ENCODE measurements around the gene PRR30. TPM values are rescaled to one million over a fixed set of nuclear protein-coding genes. Genes with fewer than 3 reads are reported as not detected.

The PRR30 gene
- polyA plus RNA-seq, 4 donors = not detected

DNA sequence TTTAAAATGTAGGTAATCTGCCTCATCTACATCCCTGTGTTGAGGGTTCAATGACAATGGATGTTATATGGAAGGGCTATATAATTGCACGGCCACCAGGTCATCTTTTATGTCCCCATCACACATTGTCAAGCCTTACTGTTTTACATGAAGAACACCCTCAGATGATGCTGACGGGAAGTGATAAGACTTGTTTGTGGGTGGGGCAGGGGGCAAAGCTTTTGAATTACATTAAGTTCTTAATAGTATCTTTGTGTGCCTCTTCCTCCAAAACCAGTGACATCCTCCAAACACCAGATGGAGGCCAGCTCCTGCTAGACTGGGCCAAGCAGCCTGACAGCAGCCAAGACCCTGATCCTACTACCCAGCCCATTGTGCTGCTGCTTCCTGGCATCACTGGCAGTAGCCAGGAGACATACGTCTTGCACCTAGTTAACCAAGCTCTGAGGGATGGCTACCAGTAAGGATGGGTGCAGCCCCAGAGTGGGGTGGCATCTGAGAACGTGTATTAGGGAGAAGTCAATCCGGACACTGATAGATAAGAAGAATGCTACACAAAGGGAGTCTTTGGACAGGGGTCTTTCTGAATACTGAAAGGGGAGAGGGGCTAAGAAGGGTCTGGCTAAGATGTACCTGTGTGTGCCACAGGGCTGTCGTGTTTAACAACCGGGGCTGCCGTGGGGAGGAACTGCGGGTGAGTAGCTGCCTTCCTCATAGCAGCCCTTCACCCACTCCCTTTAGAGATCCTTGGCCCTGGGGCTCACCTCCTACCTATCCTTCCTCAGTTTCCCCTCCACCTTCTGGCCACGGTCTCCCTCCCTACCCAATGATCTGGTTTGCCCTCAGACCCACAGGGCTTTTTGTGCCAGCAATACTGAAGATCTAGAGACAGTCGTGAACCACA is 10.3 kb downstream of the PRR30 start:
- H3K27me3 ChIP-seq (ENCODE audit: control insufficient read depth in 3 of 3, insufficient read depth in 3 of 3, low read length in 3 of 3) = peaks cover 0 to under 1% (median 0%) of the 10 kb centered on the region in 3 donors
- WGBS, 3 donors = 71 to 80% (median 76%) methylated on average over 11 of the region's 11 CpGs
- no peak for FAIRE-seq

DNA sequence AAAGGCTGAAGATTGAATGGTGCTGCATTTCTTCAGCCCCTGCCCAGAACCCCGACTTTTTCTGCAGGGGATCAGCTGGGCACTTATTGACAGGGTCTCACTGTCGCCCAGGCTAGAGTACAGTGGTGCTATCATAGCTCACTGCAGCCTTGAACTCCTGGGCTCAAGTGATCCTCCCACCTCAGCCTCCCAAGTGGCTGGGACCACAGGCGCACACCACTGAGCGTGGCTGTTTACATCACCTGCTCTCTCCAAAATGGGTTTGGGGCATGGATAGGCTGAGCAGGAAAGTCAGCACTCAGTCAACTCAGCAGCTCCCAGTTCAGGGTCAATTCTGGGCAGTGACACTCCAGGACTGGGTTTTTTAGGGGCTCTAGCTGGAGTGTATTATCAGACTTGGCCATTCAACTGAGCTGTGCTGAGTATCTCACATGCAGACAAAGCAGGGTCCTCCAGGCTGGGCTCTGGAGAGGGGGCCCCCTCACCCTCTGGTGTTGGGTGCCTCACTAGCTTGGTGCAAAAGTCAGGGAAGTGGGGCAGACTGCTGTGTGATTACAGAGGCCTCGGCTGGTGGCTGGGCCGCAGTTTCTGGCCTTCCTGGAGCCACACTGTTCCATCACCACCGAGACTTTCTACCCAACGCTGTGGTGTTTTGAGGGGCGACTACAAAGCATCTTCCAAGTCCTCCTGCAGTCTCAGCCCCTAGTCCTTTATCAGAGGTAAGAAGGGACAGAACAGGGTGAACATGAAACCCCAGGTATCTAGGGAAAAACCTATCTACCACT is 11.1 kb downstream of the PRR30 start:
- FAIRE-seq (no peak), DNase-seq (no peak)
- Histone ChIP-seq H3K4me3 (ENCODE audit: low read depth in 1 of 3, low read length in 3 of 3) (no peak overlapping the region), H3K36me3 (ENCODE audit: control insufficient read depth in 3 of 3, insufficient read depth in 2 of 3, low read depth in 1 of 3, low read length in 3 of 3) (peaks cover 9 to 43% (median 11%) of the 10 kb centered on the region in 3 donors), H3K27ac (ENCODE audit: low read depth in 1 of 3, low read length in 2 of 3) (no peak overlapping the region), H3K27me3 (ENCODE audit: control insufficient read depth in 3 of 3, insufficient read depth in 3 of 3, low read length in 3 of 3) (peaks cover 0 to 3% (median 0%) of the 10 kb centered on the region in 3 donors), H3K4me1 (ENCODE audit: control insufficient read depth in 3 of 3, insufficient read depth in 2 of 3, low read depth in 1 of 3, low read length in 2 of 3) (peaks cover under 1 to 16% (median 2%) of the 10 kb centered on the region in 3 donors), H3K9me3 (ENCODE audit: control insufficient read depth in 2 of 2, insufficient read depth in 1 of 2, low read depth in 1 of 2, low read length in 1 of 2) (no peaks in the 10 kb centered on the region)
- WGBS, 3 donors = 86 to 90% (median 88%) methylated on average over 9 of the region's 9 CpGs

More for the DNA sequence above, 10.3 kb downstream of the PRR30 start:
- no peak overlapping the region for H3K27ac ChIP-seq (ENCODE audit: low read depth in 1 of 3, low read length in 2 of 3)
- peaks cover 9 to 45% (median 11%) of the 10 kb centered on the region in 3 donors for H3K36me3 ChIP-seq (ENCODE audit: control insufficient read depth in 3 of 3, insufficient read depth in 2 of 3, low read depth in 1 of 3, low read length in 3 of 3)
- H3K4me1 ChIP-seq (ENCODE audit: control insufficient read depth in 3 of 3, insufficient read depth in 2 of 3, low read depth in 1 of 3, low read length in 2 of 3) = peaks cover 3 to 18% (median 7%) of the 10 kb centered on the region in 3 donors
- no peaks in the 10 kb centered on the region for H3K9me3 ChIP-seq (ENCODE audit: control insufficient read depth in 2 of 2, insufficient read depth in 1 of 2, low read depth in 1 of 2, low read length in 1 of 2)
- no peak for DNase-seq
- H3K4me3 ChIP-seq (ENCODE audit: low read depth in 1 of 3, low read length in 3 of 3) = no peak overlapping the region

DNA sequence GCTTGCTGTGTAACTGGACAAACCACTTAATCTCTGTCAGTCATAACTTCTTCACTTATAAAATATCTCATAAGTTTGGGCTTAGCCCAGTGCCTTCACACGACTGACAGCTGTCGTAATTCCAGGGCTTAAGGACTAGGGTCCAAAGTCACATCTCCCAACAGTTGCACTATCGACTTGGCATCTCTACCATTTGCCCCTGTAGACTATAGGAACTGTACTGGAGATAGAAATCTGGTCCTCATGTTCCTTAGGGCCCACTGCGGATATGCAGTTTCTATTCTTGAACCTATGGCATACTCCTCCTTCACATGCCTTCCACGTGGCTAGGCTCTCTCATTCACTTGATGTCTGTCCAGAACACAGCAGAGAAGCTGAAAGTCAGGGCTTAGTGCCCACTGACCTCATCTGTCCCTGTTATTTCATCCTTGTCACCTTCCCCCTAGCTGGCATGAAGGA is 12.9 kb downstream of the PRR30 start:
- WGBS, 3 donors = 17 to 48% (median 29%) methylated on average over 5 of the region's 5 CpGs
- Histone ChIP-seq H3K4me3 (ENCODE audit: low read depth in 1 of 3, low read length in 3 of 3) (no peak overlapping the region), H3K36me3 (ENCODE audit: control insufficient read depth in 3 of 3, insufficient read depth in 2 of 3, low read depth in 1 of 3, low read length in 3 of 3) (peaks cover 5 to 25% (median 9%) of the 10 kb centered on the region in 3 donors), H3K4me1 (ENCODE audit: control insufficient read depth in 3 of 3, insufficient read depth in 2 of 3, low read depth in 1 of 3, low read length in 2 of 3) (peaks cover 0 to 12% (median 0%) of the 10 kb centered on the region in 3 donors), H3K27ac (ENCODE audit: low read depth in 1 of 3, low read length in 2 of 3) (peak overlapping the region in 1 of 3 donors; percentile 25), H3K27me3 (ENCODE audit: control insufficient read depth in 3 of 3, insufficient read depth in 3 of 3, low read length in 3 of 3) (peaks cover 0 to 9% (median 0%) of the 10 kb centered on the region in 3 donors), H3K9me3 (ENCODE audit: control insufficient read depth in 2 of 2, insufficient read depth in 1 of 2, low read depth in 1 of 2, low read length in 1 of 2) (no peaks in the 10 kb centered on the region)
- DNase-seq (peak; percentile 60 to 63), FAIRE-seq (no peak)

DNA sequence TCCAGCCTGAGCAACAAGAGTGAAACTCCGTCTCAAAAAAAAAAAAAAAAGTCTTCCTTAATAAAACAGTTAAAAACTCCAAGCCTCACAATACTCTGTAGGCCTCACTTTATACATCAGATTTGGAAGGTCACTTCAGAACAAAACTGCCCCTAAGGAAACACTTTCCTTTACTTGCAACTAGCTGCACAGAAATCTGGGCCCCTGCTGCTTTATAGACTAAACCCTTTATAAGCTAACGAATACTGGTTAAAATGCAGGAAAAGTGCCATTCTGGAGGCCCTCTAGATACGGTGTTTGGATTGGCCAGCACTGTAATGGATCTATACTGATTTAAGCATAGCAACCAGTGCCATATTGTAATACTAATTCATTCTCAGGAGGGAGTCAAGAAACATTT is 14.1 kb downstream of the PRR30 start:
- Histone ChIP-seq H3K27me3 (ENCODE audit: control insufficient read depth in 3 of 3, insufficient read depth in 3 of 3, low read length in 3 of 3) (peaks cover 0 to 14% (median 0%) of the 10 kb centered on the region in 3 donors), H3K4me1 (ENCODE audit: control insufficient read depth in 3 of 3, insufficient read depth in 2 of 3, low read depth in 1 of 3, low read length in 2 of 3) (peaks cover 0 to 12% (median 0%) of the 10 kb centered on the region in 3 donors), H3K4me3 (ENCODE audit: low read depth in 1 of 3, low read length in 3 of 3) (no peak overlapping the region), H3K36me3 (ENCODE audit: control insufficient read depth in 3 of 3, insufficient read depth in 2 of 3, low read depth in 1 of 3, low read length in 3 of 3) (peaks cover under 1 to 14% (median 2%) of the 10 kb centered on the region in 3 donors), H3K9me3 (ENCODE audit: control insufficient read depth in 2 of 2, insufficient read depth in 1 of 2, low read depth in 1 of 2, low read length in 1 of 2) (no peaks in the 10 kb centered on the region), H3K27ac (ENCODE audit: low read depth in 1 of 3, low read length in 2 of 3) (no peak overlapping the region)
- WGBS, 3 donors = 81 to 90% (median 88%) methylated on average over 3 of the region's 3 CpGs
- DNase-seq = no peak
- FAIRE-seq = no peak

DNA sequence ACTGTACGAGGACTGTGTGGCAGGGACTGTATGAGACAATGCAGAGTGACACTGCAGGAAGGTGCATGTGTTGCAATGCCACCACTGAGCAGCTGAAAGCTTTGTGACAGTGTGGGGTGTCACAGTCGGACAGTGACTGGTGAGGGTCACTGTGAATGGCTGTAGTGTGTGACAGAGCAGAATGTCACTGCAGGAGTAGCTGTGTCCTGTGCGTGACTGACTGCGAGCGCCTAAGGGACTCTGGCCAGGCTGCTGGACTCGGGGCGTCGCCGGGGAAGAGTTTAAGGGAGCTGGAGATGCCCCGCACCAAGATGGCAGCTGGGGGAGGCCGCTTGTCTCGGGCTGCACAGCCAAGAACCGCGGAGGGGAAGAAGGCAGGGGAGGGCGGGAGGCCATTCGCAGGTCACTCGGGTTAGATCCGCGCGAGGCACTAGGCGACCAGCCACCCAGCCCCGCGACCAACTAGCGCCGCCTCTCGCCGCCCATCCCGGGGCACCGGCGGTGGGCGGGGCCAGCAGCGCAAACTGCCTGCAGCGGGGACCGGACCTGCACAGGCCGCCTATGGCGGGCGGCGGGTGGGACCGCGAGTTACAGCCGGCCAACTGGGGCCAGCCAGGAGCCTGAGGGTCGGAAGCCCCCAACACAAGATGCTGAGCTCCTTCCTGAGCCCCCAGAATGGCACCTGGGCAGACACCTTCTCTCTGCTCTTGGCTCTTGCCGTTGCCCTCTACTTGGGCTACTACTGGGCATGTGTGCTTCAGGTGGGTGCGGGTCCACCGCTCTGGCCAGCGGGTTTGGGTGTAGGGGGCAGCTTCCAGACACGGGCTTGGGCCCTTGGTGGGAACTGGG is 15.7 kb downstream of the PRR30 start, which contains the start of gene ABHD1:
ABHD1 (plus strand) TSS at position 514 of the 849 bp plus-strand sequence; CDS start at position 648, 134 bp downstream.
- DNase-seq (peak; percentile 49 to 70), FAIRE-seq (no peak)
- H3K9me3 ChIP-seq (ENCODE audit: control insufficient read depth in 2 of 2, insufficient read depth in 1 of 2, low read depth in 1 of 2, low read length in 1 of 2) = no peaks in the 10 kb centered on the region
- no peaks in the 10 kb centered on the region for H3K36me3 ChIP-seq (ENCODE audit: control insufficient read depth in 3 of 3, insufficient read depth in 2 of 3, low read depth in 1 of 3, low read length in 3 of 3)
- H3K4me3 ChIP-seq (ENCODE audit: low read depth in 1 of 3, low read length in 3 of 3) = peak within 1 kb of the TSS; percentile 13 to 63 (median 60)
- peak within 1 kb of the TSS in 1 of 3 donors; percentile 2 for H3K27ac ChIP-seq (ENCODE audit: low read depth in 1 of 3, low read length in 2 of 3)
- H3K27me3 ChIP-seq (ENCODE audit: control insufficient read depth in 3 of 3, insufficient read depth in 3 of 3, low read length in 3 of 3) = peaks cover 0 to 26% (median 0%) of the 10 kb centered on the region in 3 donors
- WGBS, 3 donors = 3 to 5% (median 5%) methylated on average over 33 to 47 of the region's 47 CpGs
- H3K4me1 ChIP-seq (ENCODE audit: control insufficient read depth in 3 of 3, insufficient read depth in 2 of 3, low read depth in 1 of 3, low read length in 2 of 3) = peaks cover 0 to 15% (median 0%) of the 10 kb centered on the region in 3 donors

DNA sequence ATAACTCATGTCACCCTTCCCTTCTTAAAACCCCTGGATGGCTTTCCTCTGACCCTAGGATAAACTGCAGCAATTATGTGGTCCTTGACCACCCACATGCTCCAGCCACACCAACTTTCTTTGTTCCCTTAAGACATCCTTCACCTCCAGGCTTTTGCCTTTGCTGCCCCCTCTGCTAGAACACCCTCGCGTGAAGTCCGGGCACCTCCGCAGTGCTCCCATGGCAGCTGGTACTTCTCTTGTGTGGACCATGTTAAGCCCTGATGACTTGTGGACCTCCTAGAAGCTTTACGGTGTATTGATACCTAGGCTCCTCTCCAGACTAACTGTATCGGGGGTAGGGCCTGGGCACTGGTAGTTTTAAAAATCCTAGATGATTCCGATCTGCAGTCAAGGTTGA is 16.4 kb downstream of the PRR30 start:
- no peak for FAIRE-seq
- Histone ChIP-seq H3K27ac (ENCODE audit: low read depth in 1 of 3, low read length in 2 of 3) (no peak overlapping the region), H3K27me3 (ENCODE audit: control insufficient read depth in 3 of 3, insufficient read depth in 3 of 3, low read length in 3 of 3) (peaks cover 0 to 34% (median 3%) of the 10 kb centered on the region in 3 donors), H3K9me3 (ENCODE audit: control insufficient read depth in 2 of 2, insufficient read depth in 1 of 2, low read depth in 1 of 2, low read length in 1 of 2) (no peaks in the 10 kb centered on the region), H3K36me3 (ENCODE audit: control insufficient read depth in 3 of 3, insufficient read depth in 2 of 3, low read depth in 1 of 3, low read length in 3 of 3) (no peaks in the 10 kb centered on the region), H3K4me3 (ENCODE audit: low read depth in 1 of 3, low read length in 3 of 3) (no peak overlapping the region), H3K4me1 (ENCODE audit: control insufficient read depth in 3 of 3, insufficient read depth in 2 of 3, low read depth in 1 of 3, low read length in 2 of 3) (peaks cover 0 to 21% (median 0%) of the 10 kb centered on the region in 3 donors)
- 89 to 98% (median 92%) methylated on average over 7 of the region's 7 CpGs for WGBS, 3 donors
- no peak for DNase-seq

DNA sequence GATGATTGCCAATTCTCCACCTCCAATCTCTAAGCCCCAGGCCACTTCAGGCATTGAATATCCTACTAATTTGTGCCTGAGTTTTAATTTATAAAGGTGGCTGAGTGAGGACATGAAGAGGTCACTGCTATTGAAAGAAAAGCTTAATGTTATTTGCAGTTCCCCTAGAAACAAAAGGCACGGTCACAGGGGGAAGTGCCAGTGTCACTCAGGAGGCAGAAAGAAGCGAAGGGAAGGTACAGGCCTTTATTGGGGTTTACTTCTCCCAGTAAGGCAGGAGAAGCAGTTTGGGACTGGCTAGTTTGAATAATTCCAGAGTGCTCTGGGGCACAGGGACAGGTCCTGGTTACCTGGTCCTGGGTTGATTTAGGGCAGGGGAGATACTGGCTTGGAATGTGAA is 17.3 kb downstream of the PRR30 start:
- no peak for DNase-seq
- Histone ChIP-seq H3K9me3 (ENCODE audit: control insufficient read depth in 2 of 2, insufficient read depth in 1 of 2, low read depth in 1 of 2, low read length in 1 of 2) (no peaks in the 10 kb centered on the region), H3K4me3 (ENCODE audit: low read depth in 1 of 3, low read length in 3 of 3) (no peak overlapping the region), H3K27ac (ENCODE audit: low read depth in 1 of 3, low read length in 2 of 3) (no peak overlapping the region), H3K4me1 (ENCODE audit: control insufficient read depth in 3 of 3, insufficient read depth in 2 of 3, low read depth in 1 of 3, low read length in 2 of 3) (peaks cover 0 to 21% (median 0%) of the 10 kb centered on the region in 3 donors), H3K36me3 (ENCODE audit: control insufficient read depth in 3 of 3, insufficient read depth in 2 of 3, low read depth in 1 of 3, low read length in 3 of 3) (no peaks in the 10 kb centered on the region), H3K27me3 (ENCODE audit: control insufficient read depth in 3 of 3, insufficient read depth in 3 of 3, low read length in 3 of 3) (peaks cover 0 to 37% (median 6%) of the 10 kb centered on the region in 3 donors)
- FAIRE-seq = no peak
- WGBS, 3 donors = 74 to 87% (median 84%) methylated on average over 2 of the region's 2 CpGs
